HCT116 (cell line): ENCODE measurements around the gene AMZ2. TPM values are rescaled to one million over a fixed set of nuclear protein-coding genes. Genes with fewer than 3 reads are reported as not detected.
A peak's percentile ranks its signal among the peaks of the same experiment; 100 is the strongest.

Experiments used
- ATAC-seq: fragments of 200-7000 bp; cut with Tn5 transposase; 2 replicates; pipeline ENCODE4 v1.9.1; 2020; ENCODE audit warnings: mild to moderate bottlenecking, moderate library complexity
- BruUV-seq: library from RNA; stranded (reverse); fragments of 400-500 nt; replicated peaks from 2 replicates; lab custom pipeline; 2021; lab: Mats Ljungman, UMichigan
- CTCF ChIA-PET: fragments of 300-600 bp; sonication (Branson Sonifier 250); formaldehyde crosslinking; loops from one replicate; lab custom pipeline; 2021; ENCODE audit warnings: antibody characterized with exemption; lab: Charles Lee
- POLR2A ChIA-PET: fragments of 300-600, 350-600 bp; sonication (Branson Sonifier 250); formaldehyde crosslinking; loops from one replicate; lab custom pipeline; 2021; ENCODE audit warnings: antibody characterized with exemption; lab: Charles Lee
- RAD21 ChIA-PET, 2 experiments: fragments of 300-600 bp; sonication (Branson Sonifier 250); formaldehyde crosslinking; loops; one replicate each; lab custom pipeline; 2023; ENCODE audit warnings: low total read pairs in 2 of 2; ENCODE audit not compliant: uncharacterized antibody in 2 of 2, unreplicated experiment in 2 of 2, low non-redundant PET in 1 of 2; lab: Charles Lee
- DNase-seq: peaks from one replicate; pipeline ENCODE4 v3.0.0-alpha.2; 2010; ENCODE audit warnings: low read depth, low spot score
- H2AFZ ChIP-seq: fragments of 200-600 bp; shearing (Covaris generic), sonication (generic); 2 replicates; pipeline ENCODE4 v1.6.1; 2017; ENCODE audit warnings: low read depth, mixed run types, mixed read lengths, antibody characterized with exemption, low read length; ENCODE audit not compliant: poor library complexity, severe bottlenecking
- H3K27ac ChIP-seq: 2 replicates; pipeline ENCODE4 v1.5.1; 2012; ENCODE audit warnings: low read depth, low read length
- H3K27me3 ChIP-seq: fragments of 200-600 bp; sonication (generic); 2 replicates; pipeline ENCODE4 v1.6.1; 2016; ENCODE audit warnings: mixed run types, low read length, mixed read lengths; ENCODE audit not compliant: insufficient read depth
- H3K36me3 ChIP-seq, 2 experiments: fragments of 200-500 bp in 1 of 2; fragments of 200-600 bp in 1 of 2; sonication (Bioruptor generic) in 1 of 2; sonication (generic) in 1 of 2; 2 replicates each; pipeline versions ENCODE4 v1.5.1 to v1.6.1; 2014 to 2016; ENCODE audit warnings: low read length in 2 of 2, inconsistent platforms in 1 of 2, mixed read lengths in 1 of 2, mixed run types in 1 of 2; ENCODE audit not compliant: insufficient read depth in 2 of 2, control insufficient read depth in 1 of 2
- H3K4me1 ChIP-seq, 2 experiments: fragments of 200-600 bp in 1 of 2; sonication (generic) in 1 of 2; 2 replicates each; pipeline versions ENCODE4 v1.5.1 to v1.6.1; 2012 to 2017; ENCODE audit warnings: low read length in 2 of 2, inconsistent platforms in 1 of 2, mild to moderate bottlenecking in 1 of 2, mixed read lengths in 1 of 2, mixed run types in 1 of 2, moderate library complexity in 1 of 2; ENCODE audit not compliant: insufficient read depth in 2 of 2, control insufficient read depth in 1 of 2
- H3K4me2 ChIP-seq: fragments of 200-600 bp; sonication (generic); 2 replicates; pipeline ENCODE4 v1.6.1; 2017; ENCODE audit warnings: mixed run types, low read length, mixed read lengths
- H3K4me3 ChIP-seq, 2 experiments: fragments of 200-600 bp in 1 of 2; sonication (generic) in 1 of 2; replicated peaks in 1 of 2; 2 replicates each; pipeline ENCODE4 v1.5.1; 2011 to 2016; ENCODE audit warnings: low read length in 2 of 2, control low read depth in 1 of 2, low read depth in 1 of 2, mild to moderate bottlenecking in 1 of 2, mixed read lengths in 1 of 2, mixed run types in 1 of 2
- H3K79me2 ChIP-seq: fragments of 200-600 bp; sonication (generic); 2 replicates; pipeline ENCODE4 v1.6.1; 2017; ENCODE audit warnings: mild to moderate bottlenecking, mixed run types, low read length, moderate library complexity, mixed read lengths; ENCODE audit not compliant: insufficient read depth
- H3K9ac ChIP-seq: fragments of 200-600 bp; sonication (generic); 2 replicates; pipeline ENCODE4 v1.6.1; 2016; ENCODE audit warnings: low read length, mixed read lengths
- H3K9me2 ChIP-seq: fragments of 200-600 bp; sonication (generic), shearing (Covaris generic); 2 replicates; pipeline ENCODE4 v1.6.1; 2017; ENCODE audit warnings: mixed run types, mild to moderate bottlenecking, moderate library complexity; ENCODE audit not compliant: insufficient read depth
- H3K9me3 ChIP-seq, 2 experiments: fragments of 200-500 bp in 1 of 2; fragments of 200-600 bp in 1 of 2; sonication (Bioruptor generic) in 1 of 2; sonication (generic) in 1 of 2; 2 replicates each; pipeline ENCODE4 v1.6.1; 2014 to 2017; ENCODE audit warnings: low read length in 2 of 2, mixed read lengths in 2 of 2, inconsistent platforms in 1 of 2, low read depth in 1 of 2, mild to moderate bottlenecking in 1 of 2, mixed run types in 1 of 2, moderate library complexity in 1 of 2; ENCODE audit not compliant: control insufficient read depth in 1 of 2, insufficient read depth in 1 of 2
- H4K20me1 ChIP-seq: fragments of 200-600 bp; sonication (generic), shearing (Covaris generic); 2 replicates; pipeline ENCODE4 v1.6.1; 2017; ENCODE audit warnings: mixed run types, mild to moderate bottlenecking, moderate library complexity; ENCODE audit not compliant: insufficient read depth
- ATF3 ChIP-seq: IDR thresholded peaks from 2 replicates; pipeline ENCODE4 v1.6.1; 2012
- CTCF ChIP-seq, 3 experiments: fragments of 200-600 bp in 1 of 3; sonication (generic) in 1 of 3; IDR thresholded peaks in 2 of 3; conservative IDR thresholded peaks in 1 of 3; 2 replicates each; pipeline ENCODE4 v1.5.1; 2012 to 2017; ENCODE audit warnings: low read depth in 2 of 3, low read length in 2 of 3, antibody characterized with exemption in 1 of 3, borderline replicate concordance in 1 of 3, control low read depth in 1 of 3, mild to moderate bottlenecking in 1 of 3, mixed read lengths in 1 of 3, mixed run types in 1 of 3, moderate library complexity in 1 of 3; ENCODE audit not compliant: insufficient read depth in 1 of 3
- EGR1 ChIP-seq: IDR thresholded peaks from 2 replicates; pipeline ENCODE4 v1.6.1; 2012; ENCODE audit warnings: low read depth
- ELF1 ChIP-seq: IDR thresholded peaks from 2 replicates; pipeline ENCODE4 v1.6.1; 2012; ENCODE audit warnings: low read depth, borderline replicate concordance
- EZH2phosphoT487 ChIP-seq: fragments of 200-600 bp; IDR thresholded peaks from 2 replicates; pipeline ENCODE4 v1.6.1; 2018; ENCODE audit warnings: antibody characterized with exemption, borderline replicate concordance
- FOSL1 ChIP-seq: IDR thresholded peaks from 2 replicates; pipeline ENCODE4 v1.6.1; 2012; ENCODE audit warnings: low read depth
- MAX ChIP-seq: IDR thresholded peaks from 2 replicates; pipeline ENCODE4 v1.6.1; 2012
- POLR2A ChIP-seq: IDR thresholded peaks from 2 replicates; pipeline ENCODE4 v1.7.0; 2011; ENCODE audit warnings: borderline replicate concordance; ENCODE audit not compliant: insufficient read depth, insufficient read length; ENCODE audit errors: extremely low read depth
- POLR2AphosphoS5 ChIP-seq: IDR thresholded peaks from 2 replicates; pipeline ENCODE4 v1.6.1; 2011; ENCODE audit warnings: mild to moderate bottlenecking, low read depth, low read length, moderate library complexity
- RAD21 ChIP-seq: IDR thresholded peaks from 2 replicates; pipeline ENCODE4 v1.6.1; 2012; ENCODE audit warnings: low read depth, mild to moderate bottlenecking
- REST ChIP-seq: IDR thresholded peaks from 2 replicates; pipeline ENCODE4 v1.6.1; 2012; ENCODE audit warnings: low read depth
- SIN3A ChIP-seq: IDR thresholded peaks from 2 replicates; pipeline ENCODE4 v1.6.1; 2012; ENCODE audit warnings: low read depth
- TCF7L2 ChIP-seq: IDR thresholded peaks from 2 replicates; pipeline ENCODE4 v1.7.0; 2011; ENCODE audit warnings: borderline replicate concordance, inconsistent platforms; ENCODE audit not compliant: insufficient read depth, insufficient read length; ENCODE audit errors: extremely low read depth
- YY1 ChIP-seq: IDR thresholded peaks from 2 replicates; pipeline ENCODE4 v1.6.1; 2011; ENCODE audit warnings: low read length, low read depth, moderate library complexity, mild to moderate bottlenecking; ENCODE audit not compliant: insufficient replicate concordance; ENCODE audit errors: extremely low read depth
- intact Hi-C: fragments of 100-400 bp; cut with micrococcal nuclease; formaldehyde crosslinking; loops from 2 replicates; pipeline ENCODE4 v1.10.0; 2022
- total RNA-seq: library from RNA; stranded (reverse); gene quantifications from one replicate; pipeline ENCODE4 v1.2.1, GENCODE V29; 2021; ENCODE audit not compliant: unreplicated experiment

The AMZ2 gene
- total RNA-seq, 1 experiment from 2014 or later, result 131 TPM

GRCh38 chr17:68290955-68291835, 43.4 kb downstream of the AMZ2 start, which contains the start of the genes ARSG and SLC16A6 (continued):
- TF ChIP-seq REST (no peak), SIN3A (0 out of 2 replicates have a peak, but pooled peaks have one; percentile 50)
- TF ChIP-seq, all 23 proteins: peak for 9

GRCh38 chr17:68291836-68292688, 44.2 kb downstream of the AMZ2 start:
- Histone ChIP-seq H3K36me3 (no peaks in the 10 kb centered on the region), H3K4me2 (peak overlapping the region; percentile 96), H3K4me3 (peak overlapping the region; percentile 60 to 74), H3K9me2 (no peaks in the 10 kb centered on the region), H3K4me1 (peaks cover 56 to 78% of the 10 kb centered on the region in 2 experiments), H3K9me3 (no peaks in the 10 kb centered on the region), H3K27ac (peak overlapping the region; percentile 92), H3K9ac (peak overlapping the region; percentile 87), H2AFZ (peak overlapping the region; percentile 70), H3K27me3 (no peaks in the 10 kb centered on the region), H4K20me1 (no peaks in the 10 kb centered on the region), H3K79me2 (0 out of 2 replicates have a peak, but pooled peaks cover 12% of the 10 kb centered on the region)
- ChIA-PET CTCF (interaction anchor here (1.2 to 1.9 kb wide), 3 partner anchors 29 to 145 kb away, joined by 4 to 7 read pairs (median 4); no protein-coding TSS in a partner anchor), RAD21 (interaction anchor here in 1 of 2 experiments (0.6 to 1.8 kb wide), 2 partner anchors 107 to 395 kb away, joined by 5 to 7 read pairs; no protein-coding TSS in a partner anchor), POLR2A (interaction anchor here (1.0 to 1.6 kb wide), 11 partner anchors 12 to 166 kb away, joined by 3 to 8 read pairs (median 3); partner anchors contain the start of genes AMZ2 and WIPI1)
- no TSS peak for BruUV-seq
- peak; percentile 71 for TF ChIP-seq TCF7L2
- peak; percentile 70 for TF ChIP-seq RAD21
- TF ChIP-seq POLR2AphosphoS5, result peak; percentile 70
- TF ChIP-seq MAX, result peak; percentile 89
- peak; percentile 46 for TF ChIP-seq POLR2A
- TF ChIP-seq EGR1, result peak; percentile 66
- TF ChIP-seq CTCF (IDR thresholded peaks at IDR 0.05 in 2 of 3, conservative IDR thresholded peaks at IDR 0.05 in 1 of 3; ENCODE audit: borderline replicate concordance in 1 of 3, insufficient read depth in 1 of 3, low read depth in 2 of 3, low read length in 2 of 3), result peak in 1 of 3 experiments; percentile 35; a peak in 1 of 6 replicates
- no peak for TF ChIP-seq EZH2phosphoT487
- TF ChIP-seq FOSL1, result peak; percentile 18; the same call in 1 of the 2 replicates
- peak; percentile 62 for TF ChIP-seq SIN3A
- TF ChIP-seq YY1, result peak; percentile 48
- no peak for TF ChIP-seq ATF3
- no peak for TF ChIP-seq ELF1
- intact Hi-C loops, result loop anchor here (2.0 kb wide), 1 partner anchor 89 kb away; no protein-coding TSS in a partner anchor
- peak; percentile 63 for DNase-seq
- ATAC-seq, result peak; percentile 77
